ENCODE data around the gene GM2A.

DNA sequence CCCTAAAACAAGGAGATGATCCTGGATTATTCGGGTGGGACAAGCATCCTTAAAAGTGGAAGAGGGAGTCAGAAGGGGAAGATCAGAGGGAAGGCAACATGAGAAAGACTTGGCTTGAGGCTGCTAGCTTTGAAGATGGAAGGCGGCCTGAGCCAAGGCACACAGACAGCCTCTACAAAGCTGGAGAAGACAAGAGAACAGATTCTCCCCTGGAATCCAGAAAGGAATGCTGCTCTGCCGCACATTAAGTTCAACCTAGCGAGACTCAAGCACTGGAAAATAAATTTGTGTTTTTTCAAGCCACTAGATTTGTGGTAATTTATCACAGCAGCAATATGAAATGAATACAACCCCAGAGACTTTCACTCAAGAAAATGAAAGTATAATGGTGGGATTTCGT is 32.7 kb downstream of the GM2A start:
- TF ChIP-seq, protein P1, sequence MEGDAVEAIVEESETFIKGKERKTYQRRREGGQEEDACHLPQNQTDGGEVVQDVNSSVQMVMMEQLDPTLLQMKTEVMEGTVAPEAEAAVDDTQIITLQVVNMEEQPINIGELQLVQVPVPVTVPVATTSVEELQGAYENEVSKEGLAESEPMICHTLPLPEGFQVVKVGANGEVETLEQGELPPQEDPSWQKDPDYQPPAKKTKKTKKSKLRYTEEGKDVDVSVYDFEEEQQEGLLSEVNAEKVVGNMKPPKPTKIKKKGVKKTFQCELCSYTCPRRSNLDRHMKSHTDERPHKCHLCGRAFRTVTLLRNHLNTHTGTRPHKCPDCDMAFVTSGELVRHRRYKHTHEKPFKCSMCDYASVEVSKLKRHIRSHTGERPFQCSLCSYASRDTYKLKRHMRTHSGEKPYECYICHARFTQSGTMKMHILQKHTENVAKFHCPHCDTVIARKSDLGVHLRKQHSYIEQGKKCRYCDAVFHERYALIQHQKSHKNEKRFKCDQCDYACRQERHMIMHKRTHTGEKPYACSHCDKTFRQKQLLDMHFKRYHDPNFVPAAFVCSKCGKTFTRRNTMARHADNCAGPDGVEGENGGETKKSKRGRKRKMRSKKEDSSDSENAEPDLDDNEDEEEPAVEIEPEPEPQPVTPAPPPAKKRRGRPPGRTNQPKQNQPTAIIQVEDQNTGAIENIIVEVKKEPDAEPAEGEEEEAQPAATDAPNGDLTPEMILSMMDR (conservative IDR thresholded peaks at IDR 0.05; ENCODE audit: low read length), result no peak
- TF ChIP-seq EZH2phosphoT487 (IDR thresholded peaks at IDR 0.05; ENCODE audit: borderline replicate concordance), result no peak
